Upper lobe of left lung (tissue), 4 donors: ENCODE results near the gene TAP1.
A peak's percentile ranks its signal among the peaks of the same experiment; 100 is the strongest.

ENCODE experiments used
- EP300 ChIP-seq, 4 donors: sonication (generic); formaldehyde crosslinking; IDR thresholded peaks; one replicate each; pipeline ENCODE4 v1.5.1; 2017; ENCODE audit warnings: antibody characterized with exemption in 4 of 4, control low read depth in 2 of 4
- POLR2A ChIP-seq, 4 donors: fragments of 450-650 bp; IDR thresholded peaks; one replicate each; pipeline ENCODE4 v1.5.1; 2016 to 2017; ENCODE audit warnings: antibody characterized with exemption in 4 of 4, mild to moderate bottlenecking in 2 of 4
- POLR2AphosphoS5 ChIP-seq, 2 donors: sonication (generic); formaldehyde crosslinking; IDR thresholded peaks; one replicate each; pipeline ENCODE4 v1.5.1; 2017; ENCODE audit warnings: antibody characterized with exemption in 2 of 2
- TF ChIP-seq, protein P1 (sequence below), 6 experiments: fragments of 450-650 bp in 4 of 6; fragments of 200-600 bp in 2 of 6; sonication (generic) in 2 of 6; IDR thresholded peaks; one replicate each; pipeline ENCODE4 v1.5.1; 2016 to 2019; ENCODE audit warnings: antibody characterized with exemption in 6 of 6

DNA sequence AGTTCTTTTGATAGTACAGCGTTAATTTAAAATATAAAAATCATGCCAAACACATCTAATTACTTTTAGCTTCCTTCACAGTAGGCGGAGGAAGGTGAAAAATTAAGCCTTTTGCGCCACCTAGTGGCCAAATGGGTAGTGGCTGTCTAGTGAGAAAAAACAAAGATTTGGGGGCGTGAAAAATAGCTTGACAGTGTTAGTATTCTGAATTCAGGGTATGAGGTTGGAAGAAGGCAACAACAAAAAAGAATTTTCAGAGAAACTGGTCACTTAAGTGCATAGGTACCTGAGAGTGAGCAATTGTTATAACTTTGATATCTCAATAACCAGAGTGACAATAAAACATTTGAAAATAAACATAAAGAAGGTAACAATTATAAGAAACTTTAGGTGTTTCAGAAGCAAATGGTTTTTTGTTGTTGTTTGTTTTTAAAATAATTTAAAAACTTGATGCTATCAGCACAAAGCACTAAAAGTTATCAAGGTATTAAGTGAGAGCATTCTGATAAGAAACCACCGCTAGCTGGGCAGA, 14.8 kb upstream of the TAP1 start:
- TF ChIP-seq POLR2A (IDR thresholded peaks at IDR 0.05) (no peak), EP300 (IDR thresholded peaks at IDR 0.05) (no peak), POLR2AphosphoS5 (IDR thresholded peaks at IDR 0.05) (no peak)
- TF ChIP-seq, protein P1, sequence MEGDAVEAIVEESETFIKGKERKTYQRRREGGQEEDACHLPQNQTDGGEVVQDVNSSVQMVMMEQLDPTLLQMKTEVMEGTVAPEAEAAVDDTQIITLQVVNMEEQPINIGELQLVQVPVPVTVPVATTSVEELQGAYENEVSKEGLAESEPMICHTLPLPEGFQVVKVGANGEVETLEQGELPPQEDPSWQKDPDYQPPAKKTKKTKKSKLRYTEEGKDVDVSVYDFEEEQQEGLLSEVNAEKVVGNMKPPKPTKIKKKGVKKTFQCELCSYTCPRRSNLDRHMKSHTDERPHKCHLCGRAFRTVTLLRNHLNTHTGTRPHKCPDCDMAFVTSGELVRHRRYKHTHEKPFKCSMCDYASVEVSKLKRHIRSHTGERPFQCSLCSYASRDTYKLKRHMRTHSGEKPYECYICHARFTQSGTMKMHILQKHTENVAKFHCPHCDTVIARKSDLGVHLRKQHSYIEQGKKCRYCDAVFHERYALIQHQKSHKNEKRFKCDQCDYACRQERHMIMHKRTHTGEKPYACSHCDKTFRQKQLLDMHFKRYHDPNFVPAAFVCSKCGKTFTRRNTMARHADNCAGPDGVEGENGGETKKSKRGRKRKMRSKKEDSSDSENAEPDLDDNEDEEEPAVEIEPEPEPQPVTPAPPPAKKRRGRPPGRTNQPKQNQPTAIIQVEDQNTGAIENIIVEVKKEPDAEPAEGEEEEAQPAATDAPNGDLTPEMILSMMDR (IDR thresholded peaks at IDR 0.05): peak; percentile 83 to 95 (median 91)
